DOHH2 (cell line): ENCODE measurements around the gene SLC28A3.
"Not testable (repeated sequence)": the region's sequence is repeated elsewhere in the genome, so short reads cannot be mapped to it uniquely, and the experiment has no call there.

Experiments
- H3F3A ChIP-seq: fragments of 200-600 bp; sonication (generic), shearing (Covaris generic); 2 replicates; pipeline ENCODE4 v1.6.0; 2016; ENCODE audit warnings: antibody characterized with exemption, mild to moderate bottlenecking; ENCODE audit not compliant: control insufficient read depth, insufficient read depth
- H3K27ac ChIP-seq: fragments of 200-600 bp; sonication (generic); 2 replicates; pipeline ENCODE4 v1.5.1; 2014; ENCODE audit warnings: low read depth, mild to moderate bottlenecking, low read length, moderate library complexity
- H3K27me3 ChIP-seq: fragments of 200-600 bp; sonication (generic); 2 replicates; pipeline ENCODE4 v1.6.1; 2014; ENCODE audit warnings: mild to moderate bottlenecking, low read length, mixed read lengths; ENCODE audit not compliant: control insufficient read depth
- H3K36me3 ChIP-seq: fragments of 200-600 bp; sonication (generic); 2 replicates; pipeline ENCODE4 v1.6.1; 2014; ENCODE audit warnings: mild to moderate bottlenecking, low read length, moderate library complexity, mixed read lengths; ENCODE audit not compliant: control insufficient read depth
- H3K4me1 ChIP-seq: fragments of 200-600 bp; sonication (generic); 2 replicates; pipeline ENCODE4 v1.6.1; 2014; ENCODE audit warnings: mild to moderate bottlenecking, low read length, mixed read lengths; ENCODE audit not compliant: control insufficient read depth
- H3K4me2 ChIP-seq: fragments of 200-600 bp; sonication (generic); 2 replicates; pipeline ENCODE4 v1.6.0; 2014; ENCODE audit warnings: mild to moderate bottlenecking, low read length, moderate library complexity
- H3K4me3 ChIP-seq: fragments of 200-600 bp; sonication (generic); 2 replicates; pipeline ENCODE4 v1.5.1; 2014; ENCODE audit warnings: mild to moderate bottlenecking, low read length, mixed read lengths
- H3K79me2 ChIP-seq: fragments of 200-600 bp; sonication (generic); 2 replicates; pipeline ENCODE4 v1.6.1; 2014; ENCODE audit warnings: mild to moderate bottlenecking, low read length, mixed read lengths; ENCODE audit not compliant: control insufficient read depth
- H3K9me2 ChIP-seq: fragments of 200-600 bp; sonication (generic); replicated peaks from 2 replicates; pipeline ENCODE4 v1.6.1; 2014; ENCODE audit warnings: mild to moderate bottlenecking, low read length, mixed read lengths; ENCODE audit not compliant: control insufficient read depth
- H3K9me3 ChIP-seq: fragments of 200-600 bp; sonication (generic); 2 replicates; pipeline ENCODE4 v1.6.1; 2014; ENCODE audit warnings: antibody characterized with exemption, low read length, mixed read lengths; ENCODE audit not compliant: control insufficient read depth, insufficient read depth
- H4K20me1 ChIP-seq: fragments of 200-600 bp; sonication (generic); 2 replicates; pipeline ENCODE4 v1.6.0; 2014; ENCODE audit warnings: low read depth, mild to moderate bottlenecking, antibody characterized with exemption, low read length, moderate library complexity; ENCODE audit not compliant: control insufficient read depth, insufficient read depth
- CTCF ChIP-seq: fragments of 200-600 bp; sonication (generic); IDR thresholded peaks from one replicate; pipeline ENCODE4 v1.5.1; 2014; ENCODE audit warnings: antibody characterized with exemption, mild to moderate bottlenecking, low read depth, low read length; ENCODE audit not compliant: poor library complexity, severe bottlenecking
- EZH2phosphoT487 ChIP-seq: fragments of 200-600 bp; sonication (generic); IDR thresholded peaks from 2 replicates; pipeline ENCODE4 v1.6.1; 2017; ENCODE audit warnings: borderline replicate concordance, mild to moderate bottlenecking, antibody characterized with exemption, low read length, moderate library complexity, mixed read lengths

The SLC28A3 gene

GRCh38 chr9:84366683-84367082, 26.1 kb upstream of the SLC28A3 start:
- TF ChIP-seq EZH2phosphoT487 (no peak), CTCF (no peak)
- H3K9me3 ChIP-seq: no peaks in the 10 kb centered on the region
- no peaks in the 10 kb centered on the region for H3F3A ChIP-seq
- H3K79me2 ChIP-seq: no peaks in the 10 kb centered on the region
- no peak overlapping the region for H3K4me3 ChIP-seq
- H3K27ac ChIP-seq: no peak overlapping the region
- no peaks in the 10 kb centered on the region for H3K27me3 ChIP-seq
- no peaks in the 10 kb centered on the region for H3K9me2 ChIP-seq
- H4K20me1 ChIP-seq: no peaks in the 10 kb centered on the region
- H3K4me2 ChIP-seq: no peak overlapping the region
- H3K36me3 ChIP-seq: no peaks in the 10 kb centered on the region
- no peaks in the 10 kb centered on the region for H3K4me1 ChIP-seq

- not testable (repeated sequence) for H3K4me1 ChIP-seq, H3K4me2 ChIP-seq, H3K27me3 ChIP-seq, H3K9me3 ChIP-seq, H3F3A ChIP-seq, H3K9me2 ChIP-seq, H3K4me3 ChIP-seq, H3K79me2 ChIP-seq, H3K36me3 ChIP-seq, H4K20me1 ChIP-seq, H3K27ac ChIP-seq
These were observed 24.4 kb upstream of the SLC28A3 start for GRCh38 chr9:84364894-84365490.

- Histone ChIP-seq H3K9me2 (no peaks in the 10 kb centered on the region), H3K4me3 (no peak overlapping the region), H4K20me1 (no peaks in the 10 kb centered on the region), H3K9me3 (no peaks in the 10 kb centered on the region), H3K79me2 (no peaks in the 10 kb centered on the region), H3K4me1 (no peaks in the 10 kb centered on the region), H3K4me2 (no peak overlapping the region), H3F3A (no peaks in the 10 kb centered on the region), H3K36me3 (no peaks in the 10 kb centered on the region), H3K27ac (no peak overlapping the region), H3K27me3 (no peaks in the 10 kb centered on the region)
- TF ChIP-seq CTCF (no peak), EZH2phosphoT487 (no peak)
These were observed 21.1 kb upstream of the SLC28A3 start for GRCh38 chr9:84361645-84362044.

- no peaks in the 10 kb centered on the region for H3K79me2 ChIP-seq
- no peak overlapping the region for H3K27ac ChIP-seq
- no peaks in the 10 kb centered on the region for H3K9me3 ChIP-seq
- H3K36me3 ChIP-seq: no peaks in the 10 kb centered on the region
- no peaks in the 10 kb centered on the region for H3K9me2 ChIP-seq
- H3F3A ChIP-seq: no peaks in the 10 kb centered on the region
- H3K4me1 ChIP-seq: no peaks in the 10 kb centered on the region
- no peak for TF ChIP-seq EZH2phosphoT487
- TF ChIP-seq CTCF: no peak
- no peak overlapping the region for H3K4me3 ChIP-seq
- no peak overlapping the region for H3K4me2 ChIP-seq
- H4K20me1 ChIP-seq: no peaks in the 10 kb centered on the region
- no peaks in the 10 kb centered on the region for H3K27me3 ChIP-seq
These were observed 16.7 kb upstream of the SLC28A3 start for GRCh38 chr9:84357275-84357674.
